H1 (cell line): ENCODE results near the gene CLIP4. TPM values are rescaled to one million over a fixed set of nuclear protein-coding genes. Genes with fewer than 3 reads are reported as not detected.

Experiments used
- polyA plus RNA-seq, 7 experiments: library from polyadenylated mRNA; depleted of rRNA in 3 of 7; stranded (reverse) in 5 of 7; unstranded in 2 of 7; fragments of >200 nt in 5 of 7; fragments of 200-250 nt in 2 of 7; gene quantifications; 1 replicate in 5 of 7; 2 replicates in 1 of 7; 4 replicates in 1 of 7; pipeline versions ENCODE4 v1.2.1 to v1.2.3, GENCODE V29; 2011 to 2013; ENCODE audit warnings: missing spikeins in 2 of 7, mixed read lengths in 2 of 7
- total RNA-seq: library from RNA; stranded (reverse); fragmentation: NEBNext Ultra II Directional; extraction: Animal tissue kit (Norgen Biotek cat#: 25700); gene quantifications from 2 replicates; pipeline ENCODE4 v1.2.1, GENCODE V29; 2021
- TF ChIP-seq, protein P1 (sequence below): IDR thresholded peaks from 2 replicates; pipeline ENCODE4 v1.6.1; 2011; ENCODE audit warnings: low read depth, mild to moderate bottlenecking, low read length; ENCODE audit not compliant: insufficient read depth

The CLIP4 gene
- total and polyA plus RNA-seq, 2 of the 8 experiments (the other 6 are each of a cell fraction or from before 2014, with no cell fraction given), result 0.08 to 0.09 TPM

DNA sequence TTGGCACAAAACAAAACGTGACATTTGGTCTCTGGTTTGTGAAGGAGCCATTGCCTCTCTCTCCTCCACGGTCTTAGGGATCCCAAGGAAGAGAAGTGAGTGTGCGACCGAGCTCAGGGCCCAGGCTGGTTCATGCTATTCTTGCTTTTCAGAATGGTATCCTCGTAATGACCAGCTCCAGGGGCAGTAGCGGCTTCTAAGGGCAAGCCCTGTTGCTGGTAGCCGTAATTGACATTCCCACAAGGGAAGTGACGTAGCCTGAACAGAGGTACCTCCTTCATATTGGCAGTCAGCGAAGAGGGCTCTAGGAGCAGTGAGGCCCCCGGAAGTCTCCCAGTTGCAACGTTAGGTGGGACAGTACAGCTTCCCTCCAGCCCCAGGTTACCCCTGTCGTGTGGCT is 77.9 kb downstream of the CLIP4 start (continued):
- TF ChIP-seq, protein P1, sequence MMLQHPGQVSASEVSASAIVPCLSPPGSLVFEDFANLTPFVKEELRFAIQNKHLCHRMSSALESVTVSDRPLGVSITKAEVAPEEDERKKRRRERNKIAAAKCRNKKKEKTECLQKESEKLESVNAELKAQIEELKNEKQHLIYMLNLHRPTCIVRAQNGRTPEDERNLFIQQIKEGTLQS, result no peak
